HEK293 (cell line): ENCODE results near the gene ENO3.

Experiments used
- BCL11A ChIP-seq: fragments of 450-650 bp; formaldehyde crosslinking; IDR thresholded peaks from 2 replicates; pipeline ENCODE4 v1.5.1; 2016; ENCODE audit warnings: low read depth, missing biosample characterization, missing genetic modification characterization
- ZBTB8A ChIP-seq: fragments of 450-650 bp; formaldehyde crosslinking; IDR thresholded peaks from 2 replicates; pipeline ENCODE4 v1.5.1; 2016; ENCODE audit warnings: missing biosample characterization, missing genetic modification characterization
- ZNF274 ChIP-seq, 2 experiments: fragments of 200-500 bp in 1 of 2; fragments of 450-650 bp in 1 of 2; sonication (Bioruptor generic) in 1 of 2; formaldehyde crosslinking in 1 of 2; IDR thresholded peaks; 2 replicates each; pipeline versions ENCODE4 v1.5.1 to v1.6.1; 2014 to 2016; ENCODE audit warnings: borderline replicate concordance in 1 of 2, inconsistent platforms in 1 of 2, low read length in 1 of 2, missing biosample characterization in 1 of 2, missing genetic modification characterization in 1 of 2
- ZNF558 ChIP-seq: fragments of 450-650 bp; formaldehyde crosslinking; IDR thresholded peaks from 2 replicates; pipeline ENCODE4 v1.5.1; 2016; ENCODE audit warnings: missing biosample characterization, missing genetic modification characterization
- TF ChIP-seq, protein P1 (sequence below): fragments of 450-650 bp; formaldehyde crosslinking; IDR thresholded peaks from 2 replicates; pipeline ENCODE4 v1.5.1; 2016; ENCODE audit warnings: missing biosample characterization, missing genetic modification characterization
- TF ChIP-seq, protein P2 (sequence below): fragments of 450-650 bp; formaldehyde crosslinking; IDR thresholded peaks from 2 replicates; pipeline ENCODE4 v1.5.1; 2016; ENCODE audit warnings: missing biosample characterization, missing genetic modification characterization, borderline replicate concordance
- TF ChIP-seq, protein P3 (sequence below): fragments of 450-650 bp; formaldehyde crosslinking; IDR thresholded peaks from 2 replicates; pipeline ENCODE4 v1.5.1; 2016; ENCODE audit warnings: missing biosample characterization, missing genetic modification characterization
- TF ChIP-seq, protein P4 (sequence below): fragments of 450-650 bp; formaldehyde crosslinking; optimal IDR thresholded peaks from 2 replicates; pipeline ENCODE3; 2016; ENCODE audit warnings: missing biosample characterization, mild to moderate bottlenecking, missing genetic modification characterization

DNA sequence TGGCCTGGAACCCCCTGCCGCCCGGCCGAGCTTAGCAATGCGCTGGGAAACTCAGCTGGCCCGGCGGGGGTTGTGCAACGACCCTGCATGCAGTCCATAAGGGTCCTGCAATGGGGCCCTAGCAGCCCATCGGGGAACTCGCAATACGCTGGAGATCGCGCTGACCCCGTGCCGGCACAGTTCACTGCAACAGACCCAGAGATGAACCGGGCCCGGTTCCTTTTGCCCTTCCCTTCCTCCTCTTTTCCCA, 11.4 kb upstream of the ENO3 start:
- no peak for TF ChIP-seq ZBTB8A
- TF ChIP-seq, protein P1, sequence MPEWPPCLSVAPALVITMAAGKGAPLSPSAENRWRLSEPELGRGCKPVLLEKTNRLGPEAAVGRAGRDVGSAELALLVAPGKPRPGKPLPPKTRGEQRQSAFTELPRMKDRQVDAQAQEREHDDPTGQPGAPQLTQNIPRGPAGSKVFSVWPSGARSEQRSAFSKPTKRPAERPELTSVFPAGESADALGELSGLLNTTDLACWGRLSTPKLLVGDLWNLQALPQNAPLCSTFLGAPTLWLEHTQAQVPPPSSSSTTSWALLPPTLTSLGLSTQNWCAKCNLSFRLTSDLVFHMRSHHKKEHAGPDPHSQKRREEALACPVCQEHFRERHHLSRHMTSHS (tag by site-specific recombination) = no peak
- TF ChIP-seq, protein P2, sequence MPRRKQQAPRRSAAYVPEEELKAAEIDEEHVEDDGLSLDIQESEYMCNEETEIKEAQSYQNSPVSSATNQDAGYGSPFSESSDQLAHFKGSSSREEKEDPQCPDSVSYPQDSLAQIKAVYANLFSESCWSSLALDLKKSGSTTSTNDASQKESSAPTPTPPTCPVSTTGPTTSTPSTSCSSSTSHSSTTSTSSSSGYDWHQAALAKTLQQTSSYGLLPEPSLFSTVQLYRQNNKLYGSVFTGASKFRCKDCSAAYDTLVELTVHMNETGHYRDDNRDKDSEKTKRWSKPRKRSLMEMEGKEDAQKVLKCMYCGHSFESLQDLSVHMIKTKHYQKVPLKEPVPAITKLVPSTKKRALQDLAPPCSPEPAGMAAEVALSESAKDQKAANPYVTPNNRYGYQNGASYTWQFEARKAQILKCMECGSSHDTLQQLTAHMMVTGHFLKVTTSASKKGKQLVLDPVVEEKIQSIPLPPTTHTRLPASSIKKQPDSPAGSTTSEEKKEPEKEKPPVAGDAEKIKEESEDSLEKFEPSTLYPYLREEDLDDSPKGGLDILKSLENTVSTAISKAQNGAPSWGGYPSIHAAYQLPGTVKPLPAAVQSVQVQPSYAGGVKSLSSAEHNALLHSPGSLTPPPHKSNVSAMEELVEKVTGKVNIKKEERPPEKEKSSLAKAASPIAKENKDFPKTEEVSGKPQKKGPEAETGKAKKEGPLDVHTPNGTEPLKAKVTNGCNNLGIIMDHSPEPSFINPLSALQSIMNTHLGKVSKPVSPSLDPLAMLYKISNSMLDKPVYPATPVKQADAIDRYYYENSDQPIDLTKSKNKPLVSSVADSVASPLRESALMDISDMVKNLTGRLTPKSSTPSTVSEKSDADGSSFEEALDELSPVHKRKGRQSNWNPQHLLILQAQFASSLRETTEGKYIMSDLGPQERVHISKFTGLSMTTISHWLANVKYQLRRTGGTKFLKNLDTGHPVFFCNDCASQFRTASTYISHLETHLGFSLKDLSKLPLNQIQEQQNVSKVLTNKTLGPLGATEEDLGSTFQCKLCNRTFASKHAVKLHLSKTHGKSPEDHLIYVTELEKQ (tag by site-specific recombination) = 0 out of 2 replicates have a peak, but pooled peaks have one; percentile 15
- TF ChIP-seq ZNF274 (IDR thresholded peaks at IDR 0.05; ENCODE audit: low read length) = no peak
- no peak for TF ChIP-seq ZNF274 (tag by site-specific recombination; IDR thresholded peaks at IDR 0.05; ENCODE audit: borderline replicate concordance)
- TF ChIP-seq, protein P3, sequence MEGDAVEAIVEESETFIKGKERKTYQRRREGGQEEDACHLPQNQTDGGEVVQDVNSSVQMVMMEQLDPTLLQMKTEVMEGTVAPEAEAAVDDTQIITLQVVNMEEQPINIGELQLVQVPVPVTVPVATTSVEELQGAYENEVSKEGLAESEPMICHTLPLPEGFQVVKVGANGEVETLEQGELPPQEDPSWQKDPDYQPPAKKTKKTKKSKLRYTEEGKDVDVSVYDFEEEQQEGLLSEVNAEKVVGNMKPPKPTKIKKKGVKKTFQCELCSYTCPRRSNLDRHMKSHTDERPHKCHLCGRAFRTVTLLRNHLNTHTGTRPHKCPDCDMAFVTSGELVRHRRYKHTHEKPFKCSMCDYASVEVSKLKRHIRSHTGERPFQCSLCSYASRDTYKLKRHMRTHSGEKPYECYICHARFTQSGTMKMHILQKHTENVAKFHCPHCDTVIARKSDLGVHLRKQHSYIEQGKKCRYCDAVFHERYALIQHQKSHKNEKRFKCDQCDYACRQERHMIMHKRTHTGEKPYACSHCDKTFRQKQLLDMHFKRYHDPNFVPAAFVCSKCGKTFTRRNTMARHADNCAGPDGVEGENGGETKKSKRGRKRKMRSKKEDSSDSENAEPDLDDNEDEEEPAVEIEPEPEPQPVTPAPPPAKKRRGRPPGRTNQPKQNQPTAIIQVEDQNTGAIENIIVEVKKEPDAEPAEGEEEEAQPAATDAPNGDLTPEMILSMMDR (tag by site-specific recombination) = no peak
- TF ChIP-seq ZNF558 = no peak
- TF ChIP-seq BCL11A (tag by site-specific recombination) = no peak
- TF ChIP-seq, protein P4, sequence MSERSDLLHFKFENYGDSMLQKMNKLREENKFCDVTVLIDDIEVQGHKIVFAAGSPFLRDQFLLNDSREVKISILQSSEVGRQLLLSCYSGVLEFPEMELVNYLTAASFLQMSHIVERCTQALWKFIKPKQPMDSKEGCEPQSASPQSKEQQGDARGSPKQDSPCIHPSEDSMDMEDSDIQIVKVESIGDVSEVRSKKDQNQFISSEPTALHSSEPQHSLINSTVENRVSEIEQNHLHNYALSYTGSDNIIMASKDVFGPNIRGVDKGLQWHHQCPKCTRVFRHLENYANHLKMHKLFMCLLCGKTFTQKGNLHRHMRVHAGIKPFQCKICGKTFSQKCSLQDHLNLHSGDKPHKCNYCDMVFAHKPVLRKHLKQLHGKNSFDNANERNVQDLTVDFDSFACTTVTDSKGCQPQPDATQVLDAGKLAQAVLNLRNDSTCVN (tag by site-specific recombination) = no peak
